NCI-H187 (cell line): ENCODE data around the gene CRACR2B.

Source experiments
- DNase-seq, 2 experiments: peaks; one replicate each; lab custom pipeline; 2025; lab: John Stamatoyannopoulos, UW

Gene CRACR2B

DNA sequence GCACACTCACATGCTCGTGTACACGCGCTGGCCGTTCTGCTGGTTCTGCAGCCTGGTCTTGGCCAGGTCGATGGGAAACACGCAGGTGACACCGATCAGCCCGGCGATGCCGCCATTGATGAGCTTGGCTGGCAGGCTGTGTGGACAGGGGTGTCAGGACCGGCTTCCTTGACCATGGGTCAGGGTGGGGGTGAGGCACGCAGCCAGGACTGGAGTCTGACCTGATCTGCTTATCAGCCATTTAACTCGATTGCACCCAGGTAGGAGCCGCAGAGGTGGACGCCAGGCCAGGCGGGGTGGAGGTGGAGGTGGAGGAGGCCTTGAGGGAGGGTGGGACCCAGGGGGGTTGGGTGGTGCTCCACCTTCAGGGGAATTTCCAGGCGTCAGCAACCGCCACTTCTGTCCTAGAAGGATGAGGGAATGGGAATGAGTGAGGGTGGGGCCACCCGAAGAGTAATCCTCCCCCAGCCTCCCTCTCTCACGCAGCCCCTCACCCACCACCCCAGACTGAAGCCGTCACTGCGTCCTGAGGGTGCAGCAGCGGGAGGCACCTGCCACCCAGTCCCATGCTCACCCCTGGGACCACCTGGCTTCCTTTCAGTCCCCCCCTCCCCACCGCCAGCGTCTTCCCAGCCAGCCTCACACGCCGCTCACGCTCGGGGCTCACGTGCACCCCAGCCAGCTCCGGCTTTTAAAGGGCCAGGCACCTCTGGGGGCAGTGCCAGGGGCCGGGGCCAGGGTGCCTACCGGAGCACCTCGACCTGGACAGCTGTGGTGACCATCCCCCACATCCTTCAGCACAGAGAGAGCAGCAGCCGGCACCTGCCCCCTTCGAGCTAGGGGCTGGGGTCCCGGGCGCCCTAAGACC is 32.7 kb upstream of the CRACR2B start:
- no peak for DNase-seq

DNA sequence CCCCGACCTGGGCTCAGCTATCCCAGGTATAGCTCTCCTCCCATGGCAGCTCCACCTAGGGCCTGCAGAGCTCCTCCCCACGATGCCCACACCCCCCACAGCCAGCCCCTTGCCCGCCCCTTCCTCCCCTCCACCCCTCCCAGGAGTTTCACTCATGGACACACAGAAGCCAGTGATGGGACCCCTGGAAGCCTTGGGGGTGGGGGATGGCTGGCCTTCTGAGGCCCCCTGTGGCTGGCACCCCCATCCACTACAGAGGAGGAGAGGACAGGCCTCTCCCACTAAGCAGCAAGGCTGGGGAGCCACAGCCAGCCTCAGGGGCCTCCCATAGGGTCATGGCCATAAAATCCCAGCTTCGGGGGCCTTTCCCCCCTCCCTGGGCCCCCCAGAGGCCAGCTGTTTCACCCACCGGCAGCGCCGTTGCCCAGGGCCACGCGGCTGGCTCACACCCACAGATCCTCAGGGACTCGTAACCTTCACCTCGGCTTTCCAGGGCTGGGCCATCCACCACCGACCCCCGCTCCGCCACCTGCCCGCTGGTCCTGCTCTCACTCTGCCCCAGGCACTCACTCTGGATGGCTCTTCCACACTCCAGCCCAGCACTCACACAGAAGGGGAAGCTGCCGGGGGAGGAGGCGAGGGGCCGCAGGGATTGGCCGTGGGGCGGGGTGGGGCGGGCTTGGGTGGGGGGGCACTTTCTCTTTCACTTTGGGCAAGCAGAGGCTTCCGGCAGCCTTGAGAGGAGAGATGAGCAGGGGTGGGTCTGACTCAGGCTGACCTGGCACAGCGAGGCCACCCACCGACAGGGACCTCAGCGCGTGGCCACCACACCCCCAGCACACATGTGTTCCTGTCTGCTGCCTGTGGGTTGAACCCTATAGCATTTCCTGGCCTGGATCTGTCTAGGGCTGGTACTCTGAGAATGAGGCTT is 31.8 kb upstream of the CRACR2B start:
- DNase-seq, result peak; percentile 49 to 86

GRCh38 chr11:796565-797295 is 31.0 kb upstream of the CRACR2B start:
- DNase-seq, result no peak

- DNase-seq, result peak; percentile 77 to 83
These were observed 30.2 kb upstream of the CRACR2B start for GRCh38 chr11:797296-798092.

DNA sequence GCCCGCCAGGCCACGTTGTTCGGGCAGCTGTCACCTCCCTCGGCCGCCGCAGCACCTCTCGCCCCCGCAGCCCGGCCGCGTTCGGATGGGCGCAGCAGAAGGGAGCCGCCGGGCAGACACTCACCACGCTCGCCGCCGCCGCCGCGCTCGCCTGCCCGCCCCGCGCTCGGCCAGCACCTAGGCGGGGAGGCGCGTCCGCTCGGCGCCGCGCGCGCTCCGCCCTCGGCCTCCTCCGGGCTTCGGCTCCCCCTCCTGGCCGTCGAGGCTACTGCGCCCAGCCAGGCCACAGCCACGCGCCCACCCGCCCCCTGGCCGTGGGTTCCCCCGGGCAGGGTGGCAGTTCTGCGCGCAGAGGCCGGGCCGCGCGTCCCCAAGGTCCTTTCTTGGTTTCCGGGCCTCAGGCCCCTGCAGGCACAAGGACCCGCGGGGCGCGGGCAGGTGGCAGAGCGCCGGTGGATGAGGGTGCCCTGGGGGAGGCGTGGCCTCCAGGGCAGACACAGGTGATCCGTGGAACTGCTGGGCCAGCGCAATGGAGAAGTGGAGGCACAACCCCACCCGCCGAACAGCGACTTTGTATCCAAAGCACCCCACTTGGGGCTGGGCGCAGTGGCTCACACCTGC is 29.5 kb upstream of the CRACR2B start, which contains the start of gene SLC25A22:
Gene SLC25A22 (minus strand): TSS at position 189 of the 621 bp plus-strand sequence. CDS start 3,275 bp downstream, outside the sequence.
- peak; percentile 58 to 78 for DNase-seq

GRCh38 chr11:799641-800316 is 27.9 kb upstream of the CRACR2B start:
- no peak for DNase-seq

DNA sequence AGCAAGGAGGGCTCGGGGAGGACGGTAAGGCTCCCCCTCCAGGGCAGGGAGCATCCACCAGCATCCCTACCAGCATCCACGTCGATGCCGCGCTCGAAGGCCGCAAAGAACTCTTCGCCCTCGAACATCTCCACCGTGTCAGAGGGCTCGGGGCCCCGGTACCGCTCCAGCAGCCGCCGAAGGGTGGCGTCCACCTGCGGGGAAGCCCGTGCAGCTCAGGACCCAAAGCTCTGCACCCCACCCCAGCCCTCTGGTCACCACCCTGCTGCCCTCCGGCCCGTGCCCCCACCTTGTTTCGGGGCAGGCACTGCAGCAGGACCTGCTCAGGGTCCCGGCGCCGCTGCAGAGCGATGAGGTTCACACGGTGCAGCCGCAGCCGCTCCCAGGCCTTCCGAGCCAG is 27.2 kb upstream of the CRACR2B start:
- no peak for DNase-seq

- no peak for DNase-seq
These were observed 26.5 kb upstream of the CRACR2B start for GRCh38 chr11:801097-801780.

DNA sequence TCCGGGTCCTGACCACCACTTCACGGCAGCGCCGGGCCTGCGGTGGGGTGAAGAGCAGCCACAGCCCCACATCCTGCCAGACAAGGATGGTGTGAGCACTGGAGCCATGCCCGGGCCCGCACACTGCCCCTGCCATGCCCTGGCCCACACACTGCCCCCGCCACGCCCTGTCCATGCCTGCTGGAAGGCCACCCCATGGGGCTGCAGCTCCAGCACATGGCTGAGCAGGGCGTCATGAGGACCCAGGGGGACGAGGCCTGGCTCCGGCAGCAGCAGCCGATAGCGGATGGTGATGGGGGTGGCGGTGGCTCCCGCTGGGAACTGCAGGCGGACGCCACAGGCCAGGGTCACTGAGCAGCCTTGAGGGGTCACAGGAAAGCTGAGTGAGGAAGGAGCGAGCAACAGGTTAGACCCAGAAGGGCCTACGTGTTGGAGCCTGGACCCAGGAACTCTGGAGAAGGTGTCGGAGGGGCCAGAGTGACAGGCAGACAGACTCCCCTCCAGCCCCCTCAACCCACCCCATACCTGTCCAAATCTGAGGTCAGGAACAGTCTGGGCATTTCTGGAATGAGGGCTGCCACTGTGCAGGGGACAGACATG is 25.6 kb upstream of the CRACR2B start:
- DNase-seq, result no peak

DNA sequence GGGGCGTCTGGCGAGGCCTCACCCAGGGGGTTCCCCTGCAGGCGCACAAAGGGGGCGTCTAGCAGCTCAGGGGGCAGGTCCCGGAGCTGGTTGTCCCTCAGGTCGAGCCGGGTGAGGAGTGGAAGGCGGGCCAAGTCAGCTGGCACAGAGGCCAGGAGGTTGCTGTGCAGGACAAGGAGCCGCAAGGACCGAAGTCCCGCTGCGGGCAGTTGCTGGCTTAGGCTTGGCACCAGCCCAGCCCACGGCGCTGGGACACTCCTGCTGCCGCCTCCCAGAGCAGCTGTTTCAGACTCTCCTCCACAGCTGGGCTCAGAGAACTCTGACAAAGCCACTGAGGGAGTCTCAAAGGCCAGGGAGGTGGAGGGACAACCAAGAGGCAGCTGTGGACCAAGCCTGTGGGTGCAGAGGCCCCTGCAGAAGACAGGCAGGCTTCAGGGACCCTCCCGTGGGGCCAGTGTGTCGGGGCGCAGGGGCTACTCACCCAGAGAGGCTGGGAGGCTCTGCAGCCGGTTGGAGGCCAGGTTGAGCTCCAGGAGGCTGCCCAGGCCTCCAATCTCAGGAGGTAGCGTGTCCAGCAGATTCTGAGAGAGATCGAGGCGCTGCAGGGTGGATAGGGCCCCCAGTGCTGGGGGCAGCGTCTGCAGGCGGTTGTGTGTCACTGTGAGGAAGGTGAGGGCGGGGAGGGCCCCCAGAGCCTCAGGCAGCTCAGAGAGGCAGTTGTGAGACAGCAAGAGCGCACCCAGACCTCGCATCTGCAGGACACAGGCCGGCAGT is 24.8 kb upstream of the CRACR2B start:
- DNase-seq, result no peak

DNA sequence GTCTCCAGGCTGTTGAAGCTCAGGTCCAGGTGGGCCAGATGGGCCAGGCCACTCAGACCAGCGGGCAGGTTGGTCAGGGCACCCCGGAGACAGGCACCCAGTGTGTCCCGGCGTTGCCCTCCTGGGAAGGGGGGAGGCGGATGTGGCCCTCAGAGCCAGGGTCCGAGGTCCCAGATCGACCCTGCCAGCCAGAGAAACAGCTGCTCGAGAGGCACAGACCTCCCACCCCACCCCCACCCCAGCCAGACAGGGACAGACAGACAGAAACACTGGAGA is 24.3 kb upstream of the CRACR2B start:
- DNase-seq, result no peak

- peak; percentile 72 to 80 for DNase-seq
These were observed 23.7 kb upstream of the CRACR2B start for GRCh38 chr11:803770-804598.

- DNase-seq, result peak in 1 of 2 experiments; percentile 72
These were observed 23.1 kb upstream of the CRACR2B start for GRCh38 chr11:804599-804964.

GRCh38 chr11:808427-809286 is 19.1 kb upstream of the CRACR2B start:
- no peak for DNase-seq

- DNase-seq, result peak; percentile 96 to 99
These were observed 18.3 kb upstream of the CRACR2B start, which contains the start of gene RPLP2 for GRCh38 chr11:809287-810039. RPLP2 (plus strand) TSS chr11:809967; CDS start chr11:810235, 268 bp downstream.

GRCh38 chr11:810040-810567 is 17.6 kb upstream of the CRACR2B start:
- DNase-seq, result no peak
